ENCODE measurements around the gene SMIM41.

DNA sequence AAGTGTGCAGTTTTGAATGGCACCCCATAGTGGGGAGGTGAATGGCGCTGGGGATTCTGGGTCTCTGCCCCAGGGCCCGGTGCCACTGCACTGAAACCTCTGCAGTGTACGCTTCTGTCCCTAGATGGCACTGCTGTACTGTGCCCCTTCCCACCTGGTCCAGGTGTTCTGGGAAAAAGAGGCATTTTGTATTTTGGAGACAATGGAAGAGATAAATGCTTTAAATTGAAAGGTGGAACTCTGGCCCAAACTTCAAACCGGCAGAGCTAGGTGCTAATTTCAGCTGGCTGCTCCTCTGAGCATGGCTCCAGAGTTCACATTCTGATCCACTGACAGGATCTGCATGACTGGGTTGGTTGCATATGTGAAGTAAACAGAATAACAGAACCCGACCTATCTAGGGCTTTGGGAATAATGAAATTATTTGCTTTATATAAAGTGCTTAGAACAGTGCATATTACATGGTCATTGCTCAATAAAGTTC, 60.1 kb downstream of the SMIM41 start:
- TF ChIP-seq, protein P1, sequence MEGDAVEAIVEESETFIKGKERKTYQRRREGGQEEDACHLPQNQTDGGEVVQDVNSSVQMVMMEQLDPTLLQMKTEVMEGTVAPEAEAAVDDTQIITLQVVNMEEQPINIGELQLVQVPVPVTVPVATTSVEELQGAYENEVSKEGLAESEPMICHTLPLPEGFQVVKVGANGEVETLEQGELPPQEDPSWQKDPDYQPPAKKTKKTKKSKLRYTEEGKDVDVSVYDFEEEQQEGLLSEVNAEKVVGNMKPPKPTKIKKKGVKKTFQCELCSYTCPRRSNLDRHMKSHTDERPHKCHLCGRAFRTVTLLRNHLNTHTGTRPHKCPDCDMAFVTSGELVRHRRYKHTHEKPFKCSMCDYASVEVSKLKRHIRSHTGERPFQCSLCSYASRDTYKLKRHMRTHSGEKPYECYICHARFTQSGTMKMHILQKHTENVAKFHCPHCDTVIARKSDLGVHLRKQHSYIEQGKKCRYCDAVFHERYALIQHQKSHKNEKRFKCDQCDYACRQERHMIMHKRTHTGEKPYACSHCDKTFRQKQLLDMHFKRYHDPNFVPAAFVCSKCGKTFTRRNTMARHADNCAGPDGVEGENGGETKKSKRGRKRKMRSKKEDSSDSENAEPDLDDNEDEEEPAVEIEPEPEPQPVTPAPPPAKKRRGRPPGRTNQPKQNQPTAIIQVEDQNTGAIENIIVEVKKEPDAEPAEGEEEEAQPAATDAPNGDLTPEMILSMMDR (IDR thresholded peaks at IDR 0.05) = peak in 2 of 4 experiments; percentile 10 to 35
- TF ChIP-seq EP300 (IDR thresholded peaks at IDR 0.05) (no peak), POLR2AphosphoS5 (IDR thresholded peaks at IDR 0.05) (no peak), POLR2A (IDR thresholded peaks at IDR 0.05) (no peak)

Data from sigmoid colon (tissue), 4 donors.